Measurements from ENCODE around the gene ACP5.
A peak's percentile ranks its signal among the peaks of the same experiment; 100 is the strongest.

ACP5 gene

DNA sequence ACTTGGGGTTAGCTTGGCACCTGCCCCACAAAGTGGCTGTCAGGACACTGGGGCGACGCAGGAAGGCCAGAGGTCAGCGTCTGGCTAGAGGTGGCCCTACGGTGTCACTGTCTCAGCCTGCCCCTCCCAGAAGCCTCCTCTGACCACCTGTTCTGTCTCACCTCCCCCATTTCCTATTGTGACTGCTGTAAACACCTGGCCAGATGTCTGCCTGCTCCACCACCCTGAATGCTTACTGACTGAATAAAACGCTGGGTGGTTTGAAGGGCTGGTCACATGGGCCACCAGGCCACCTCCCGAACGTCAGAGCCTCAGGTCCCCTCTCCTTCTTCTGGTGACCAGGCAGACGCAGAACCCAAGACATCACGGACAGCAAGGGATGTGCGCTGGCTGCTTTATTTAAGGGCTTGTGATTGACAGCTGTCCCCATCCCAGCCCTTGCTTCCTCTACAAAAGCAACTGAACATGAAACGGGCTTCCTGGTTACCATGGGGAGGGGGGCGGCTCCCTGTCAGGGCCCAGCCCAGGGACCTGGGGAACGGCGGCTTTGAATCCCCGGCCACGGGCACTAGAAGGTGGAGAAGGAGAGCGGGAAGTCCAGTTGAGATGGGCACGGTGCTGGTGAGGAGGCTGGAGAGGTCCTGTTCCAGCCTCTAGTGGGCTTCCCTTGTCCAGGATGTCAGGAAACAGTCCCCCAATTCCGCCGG lies 24.6 kb downstream of the ACP5 start:
- no peaks in the 10 kb centered on the region for H3K27me3 ChIP-seq (ENCODE audit: insufficient read depth, poor library complexity, severe bottlenecking)
- no peak overlapping the region for H3K4me3 ChIP-seq (ENCODE audit: severe bottlenecking)
- no peaks in the 10 kb centered on the region for H3K4me1 ChIP-seq (ENCODE audit: insufficient read depth, poor library complexity, severe bottlenecking)
- no peak overlapping the region for H3K27ac ChIP-seq (ENCODE audit: poor library complexity, severe bottlenecking)
- peaks cover 15% of the 10 kb centered on the region for H3K36me3 ChIP-seq (ENCODE audit: low read depth)
- ATAC-seq (ENCODE audit: low read depth) = no peak
- H3K9me3 ChIP-seq (ENCODE audit: severe bottlenecking) = no peaks in the 10 kb centered on the region
- TF ChIP-seq, protein P1, sequence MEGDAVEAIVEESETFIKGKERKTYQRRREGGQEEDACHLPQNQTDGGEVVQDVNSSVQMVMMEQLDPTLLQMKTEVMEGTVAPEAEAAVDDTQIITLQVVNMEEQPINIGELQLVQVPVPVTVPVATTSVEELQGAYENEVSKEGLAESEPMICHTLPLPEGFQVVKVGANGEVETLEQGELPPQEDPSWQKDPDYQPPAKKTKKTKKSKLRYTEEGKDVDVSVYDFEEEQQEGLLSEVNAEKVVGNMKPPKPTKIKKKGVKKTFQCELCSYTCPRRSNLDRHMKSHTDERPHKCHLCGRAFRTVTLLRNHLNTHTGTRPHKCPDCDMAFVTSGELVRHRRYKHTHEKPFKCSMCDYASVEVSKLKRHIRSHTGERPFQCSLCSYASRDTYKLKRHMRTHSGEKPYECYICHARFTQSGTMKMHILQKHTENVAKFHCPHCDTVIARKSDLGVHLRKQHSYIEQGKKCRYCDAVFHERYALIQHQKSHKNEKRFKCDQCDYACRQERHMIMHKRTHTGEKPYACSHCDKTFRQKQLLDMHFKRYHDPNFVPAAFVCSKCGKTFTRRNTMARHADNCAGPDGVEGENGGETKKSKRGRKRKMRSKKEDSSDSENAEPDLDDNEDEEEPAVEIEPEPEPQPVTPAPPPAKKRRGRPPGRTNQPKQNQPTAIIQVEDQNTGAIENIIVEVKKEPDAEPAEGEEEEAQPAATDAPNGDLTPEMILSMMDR (IDR thresholded peaks at IDR 0.05; ENCODE audit: poor library complexity, severe bottlenecking) = no peak
- DNase-seq (ENCODE audit: low spot score) = no peak

DNA sequence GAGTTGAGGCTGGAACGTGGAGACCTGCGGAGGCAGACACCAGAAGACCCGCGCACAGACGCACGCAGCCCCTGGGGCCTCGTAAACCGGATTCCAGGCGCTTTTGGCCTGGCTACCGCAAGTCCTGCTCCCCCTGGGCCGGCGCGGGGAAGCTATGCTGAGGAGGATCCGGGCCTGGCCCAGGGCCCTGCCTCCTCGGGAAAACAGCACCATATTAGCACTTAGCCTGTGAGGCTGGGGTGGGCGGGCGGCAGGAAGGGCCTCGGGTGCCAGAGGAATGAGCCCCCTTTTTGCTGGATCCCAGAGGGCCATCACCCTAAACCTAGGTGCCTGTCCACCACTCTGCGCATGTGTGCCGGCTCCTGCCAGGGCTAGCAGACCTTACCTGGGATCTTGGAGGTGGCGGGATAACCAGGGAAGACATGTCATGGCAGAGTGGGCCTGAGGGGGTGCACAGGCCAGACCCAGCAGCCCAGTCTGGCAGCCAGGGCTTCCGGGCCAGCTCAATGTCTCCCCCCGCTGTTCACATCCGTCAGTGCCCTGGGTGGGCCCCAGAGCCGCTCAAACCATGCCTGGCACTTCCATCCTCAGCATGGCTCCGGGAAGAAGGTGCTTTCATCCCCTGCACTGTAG lies 25.7 kb downstream of the ACP5 start:
- TF ChIP-seq, protein P1 (IDR thresholded peaks at IDR 0.05; ENCODE audit: poor library complexity, severe bottlenecking) = peak; percentile 16
- H3K4me3 ChIP-seq (ENCODE audit: severe bottlenecking) = no peak overlapping the region
- no peaks in the 10 kb centered on the region for H3K9me3 ChIP-seq (ENCODE audit: severe bottlenecking)
- H3K4me1 ChIP-seq (ENCODE audit: insufficient read depth, poor library complexity, severe bottlenecking) = no peaks in the 10 kb centered on the region
- ATAC-seq (ENCODE audit: low read depth) (peak; percentile 33; the same call in 2 of the 3 replicates), DNase-seq (ENCODE audit: low spot score) (no peak)
- H3K36me3 ChIP-seq (ENCODE audit: low read depth) = peaks cover 15% of the 10 kb centered on the region
- no peak overlapping the region for H3K27ac ChIP-seq (ENCODE audit: poor library complexity, severe bottlenecking)
- no peaks in the 10 kb centered on the region for H3K27me3 ChIP-seq (ENCODE audit: insufficient read depth, poor library complexity, severe bottlenecking)

GRCh38 chr19:11550265-11550664 lies 27.2 kb downstream of the ACP5 start:
- H3K4me3 ChIP-seq (ENCODE audit: severe bottlenecking) = no peak overlapping the region
- TF ChIP-seq, protein P1 (IDR thresholded peaks at IDR 0.05; ENCODE audit: poor library complexity, severe bottlenecking) = no peak
- H3K4me1 ChIP-seq (ENCODE audit: insufficient read depth, poor library complexity, severe bottlenecking) = no peaks in the 10 kb centered on the region
- peaks cover 15% of the 10 kb centered on the region for H3K36me3 ChIP-seq (ENCODE audit: low read depth)
- DNase-seq (ENCODE audit: low spot score) (no peak), ATAC-seq (ENCODE audit: low read depth) (no peak)
- H3K27me3 ChIP-seq (ENCODE audit: insufficient read depth, poor library complexity, severe bottlenecking) = no peaks in the 10 kb centered on the region
- no peaks in the 10 kb centered on the region for H3K9me3 ChIP-seq (ENCODE audit: severe bottlenecking)
- H3K27ac ChIP-seq (ENCODE audit: poor library complexity, severe bottlenecking) = no peak overlapping the region

DNA sequence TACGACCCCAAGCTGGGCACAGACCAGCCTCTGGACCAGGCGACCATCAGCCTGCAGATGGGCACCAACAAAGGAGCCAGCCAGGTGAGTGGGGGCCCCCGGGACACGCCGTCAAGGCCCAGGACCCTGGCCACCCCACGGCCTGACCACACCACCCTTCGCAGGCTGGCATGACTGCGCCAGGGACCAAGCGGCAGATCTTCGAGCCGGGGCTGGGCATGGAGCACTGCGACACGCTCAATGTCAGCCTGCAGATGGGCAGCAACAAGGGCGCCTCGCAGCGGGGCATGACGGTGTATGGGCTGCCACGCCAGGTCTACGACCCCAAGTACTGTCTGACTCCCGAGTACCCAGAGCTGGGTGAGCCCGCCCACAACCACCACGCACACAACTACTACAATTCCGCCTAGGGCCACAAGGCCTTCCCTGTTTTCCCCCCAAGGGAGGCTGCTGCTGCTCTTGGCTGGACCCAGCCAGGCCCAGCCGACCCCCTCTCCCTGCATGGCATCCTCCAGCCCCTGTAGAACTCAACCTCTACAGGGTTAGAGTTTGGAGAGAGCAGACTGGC lies 28.0 kb downstream of the ACP5 start:
- H3K4me1 ChIP-seq (ENCODE audit: insufficient read depth, poor library complexity, severe bottlenecking) = no peaks in the 10 kb centered on the region

More for the DNA sequence above, 28.0 kb downstream of the ACP5 start:
- Histone ChIP-seq H3K36me3 (ENCODE audit: low read depth) (peaks cover 15% of the 10 kb centered on the region), H3K27ac (ENCODE audit: poor library complexity, severe bottlenecking) (no peak overlapping the region), H3K9me3 (ENCODE audit: severe bottlenecking) (no peaks in the 10 kb centered on the region), H3K4me3 (ENCODE audit: severe bottlenecking) (no peak overlapping the region), H3K27me3 (ENCODE audit: insufficient read depth, poor library complexity, severe bottlenecking) (no peaks in the 10 kb centered on the region)
- TF ChIP-seq, protein P1 (IDR thresholded peaks at IDR 0.05; ENCODE audit: poor library complexity, severe bottlenecking) = no peak
- DNase-seq (ENCODE audit: low spot score) (no peak), ATAC-seq (ENCODE audit: low read depth) (0 out of 3 replicates have a peak, but pooled peaks have one; percentile 5)

Measured in RWPE2 (cell line).